AG09309 (cell line): Measurements from ENCODE around the gene ADGRG6.

ENCODE experiments used
- DNase-seq: peaks from one replicate; pipeline ENCODE4 v3.0.0-alpha.2; 2010; ENCODE audit warnings: low read depth
- H3K4me3 ChIP-seq: 2 replicates; pipeline ENCODE4 v1.5.1; 2011; ENCODE audit warnings: mild to moderate bottlenecking, low read depth, low read length, moderate library complexity; ENCODE audit not compliant: control insufficient read depth
- CTCF ChIP-seq: IDR thresholded peaks from 2 replicates; pipeline ENCODE4 v1.5.1; 2011; ENCODE audit warnings: mild to moderate bottlenecking, low read depth, low read length, inconsistent platforms; ENCODE audit not compliant: insufficient read depth, control insufficient read depth; ENCODE audit errors: missing control alignments

ADGRG6 gene

GRCh38 chr6:142459271-142459670 lies 157.5 kb downstream of the ADGRG6 start:
- no peak for DNase-seq
- TF ChIP-seq CTCF, result no peak
- no peak overlapping the region for H3K4me3 ChIP-seq

- no peak for DNase-seq
- peak; percentile 6 for TF ChIP-seq CTCF
Observed at GRCh38 chr6:142462260-142462659, 160.5 kb downstream of the ADGRG6 start.

GRCh38 chr6:142463988-142464387 lies 162.2 kb downstream of the ADGRG6 start:
- no peak overlapping the region for H3K4me3 ChIP-seq
- DNase-seq, result no peak
- no peak for TF ChIP-seq CTCF

More at GRCh38 chr6:142462260-142462659, 160.5 kb downstream of the ADGRG6 start:
- no peak overlapping the region for H3K4me3 ChIP-seq

GRCh38 chr6:142469220-142469619 lies 167.4 kb downstream of the ADGRG6 start:
- no peak for TF ChIP-seq CTCF
- H3K4me3 ChIP-seq, result no peak overlapping the region
- no peak for DNase-seq

GRCh38 chr6:142470421-142470820 lies 168.6 kb downstream of the ADGRG6 start:
- H3K4me3 ChIP-seq, result no peak overlapping the region

GRCh38 chr6:142474531-142475289 lies 172.9 kb downstream of the ADGRG6 start:
- TF ChIP-seq CTCF, result peak; percentile 62
- peak; percentile 23 for DNase-seq
- no peak overlapping the region for H3K4me3 ChIP-seq

More at GRCh38 chr6:142470421-142470820, 168.6 kb downstream of the ADGRG6 start:
- TF ChIP-seq CTCF, result no peak
- no peak for DNase-seq

- H3K4me3 ChIP-seq, result no peak overlapping the region
- no peak for TF ChIP-seq CTCF
- no peak for DNase-seq
Observed at GRCh38 chr6:142476452-142476851, 174.6 kb downstream of the ADGRG6 start.
